GM12892 (cell line): ENCODE measurements around the gene SLC22A1.

Experiments used
- DNase-seq: peaks from one replicate; pipeline ENCODE4 v3.0.0; 2011; ENCODE audit not compliant: insufficient read length
- FAIRE-seq: peaks from 2 replicates; lab custom pipeline; 2011; peaks lifted over from hg19 to GRCh38; lab: Jason Lieb, UNC
- POLR2A ChIP-seq: IDR thresholded peaks from 2 replicates; pipeline ENCODE4 v1.6.1; 2011; ENCODE audit warnings: low read depth, low read length, control low read depth
- POLR2AphosphoS5 ChIP-seq: IDR thresholded peaks from 2 replicates; pipeline ENCODE4 v1.6.1; 2011; ENCODE audit warnings: low read depth, low read length, control low read depth
- TAF1 ChIP-seq: IDR thresholded peaks from 2 replicates; pipeline ENCODE4 v1.6.1; 2011; ENCODE audit warnings: low read depth, mild to moderate bottlenecking, control low read depth, low read length, borderline replicate concordance

The SLC22A1 gene

GRCh38 chr6:160174681-160175080 is 53.1 kb downstream of the SLC22A1 start:
- FAIRE-seq (no peak), DNase-seq (no peak)
- TF ChIP-seq TAF1: no peak
- no peak for TF ChIP-seq POLR2AphosphoS5
- TF ChIP-seq POLR2A: no peak

- FAIRE-seq: no peak
- DNase-seq: no peak
These were observed 55.6 kb downstream of the SLC22A1 start for GRCh38 chr6:160177220-160177619.

DNA sequence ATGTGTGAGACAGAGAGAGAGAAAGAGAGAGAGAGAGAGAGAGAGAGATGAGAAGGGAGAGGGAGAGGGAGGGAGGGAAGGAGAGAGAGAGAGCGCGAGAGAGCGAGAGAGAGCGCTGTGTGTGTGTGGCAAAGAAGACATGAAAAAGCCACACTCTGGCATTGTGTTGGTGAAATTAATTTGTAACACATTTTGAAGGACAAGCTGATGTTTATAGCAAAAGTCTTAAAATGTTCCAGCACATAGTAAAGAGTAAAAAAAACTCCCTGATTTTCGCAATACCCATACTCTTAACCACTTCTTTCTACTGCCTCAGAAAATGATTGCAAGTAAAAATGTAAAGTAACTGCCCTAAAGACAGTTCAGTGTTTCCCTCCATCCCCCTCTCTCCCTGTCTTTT is 56.7 kb downstream of the SLC22A1 start:
- TF ChIP-seq POLR2AphosphoS5: no peak
- no peak for TF ChIP-seq POLR2A
- no peak for TF ChIP-seq TAF1
- FAIRE-seq (no peak), DNase-seq (no peak)

More at GRCh38 chr6:160177220-160177619, 55.6 kb downstream of the SLC22A1 start:
- TF ChIP-seq POLR2AphosphoS5: no peak
- TF ChIP-seq POLR2A: no peak
- TF ChIP-seq TAF1: no peak

DNA sequence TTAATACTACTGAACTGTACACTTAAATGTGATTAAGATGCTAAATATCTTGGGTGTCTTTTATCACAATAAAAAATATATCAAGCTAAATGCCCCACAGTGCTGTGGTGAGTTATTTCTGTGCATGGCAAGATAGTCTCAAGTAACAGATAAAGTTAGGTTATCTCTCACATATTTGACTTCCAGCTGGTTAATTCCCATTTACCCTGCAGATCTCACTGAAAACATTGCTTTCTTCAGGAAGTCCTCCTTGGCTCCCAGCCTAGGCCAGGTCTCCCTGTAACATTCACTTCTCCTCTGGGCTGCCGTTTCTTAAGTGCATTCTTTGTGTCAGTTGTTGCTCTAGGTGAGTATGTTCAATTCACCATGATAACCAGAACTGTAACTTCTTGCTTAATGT is 59.1 kb downstream of the SLC22A1 start:
- no peak for FAIRE-seq
- TF ChIP-seq TAF1 (no peak), POLR2A (no peak), POLR2AphosphoS5 (no peak)
- no peak for DNase-seq

GRCh38 chr6:160188773-160189172 is 67.2 kb downstream of the SLC22A1 start:
- no peak for FAIRE-seq
- TF ChIP-seq POLR2A (no peak), TAF1 (no peak), POLR2AphosphoS5 (no peak)

GRCh38 chr6:160190081-160190480 is 68.5 kb downstream of the SLC22A1 start:
- FAIRE-seq (no peak), DNase-seq (no peak)
- TF ChIP-seq TAF1 (no peak), POLR2A (no peak), POLR2AphosphoS5 (no peak)

More at GRCh38 chr6:160188773-160189172, 67.2 kb downstream of the SLC22A1 start:
- DNase-seq: no peak

DNA sequence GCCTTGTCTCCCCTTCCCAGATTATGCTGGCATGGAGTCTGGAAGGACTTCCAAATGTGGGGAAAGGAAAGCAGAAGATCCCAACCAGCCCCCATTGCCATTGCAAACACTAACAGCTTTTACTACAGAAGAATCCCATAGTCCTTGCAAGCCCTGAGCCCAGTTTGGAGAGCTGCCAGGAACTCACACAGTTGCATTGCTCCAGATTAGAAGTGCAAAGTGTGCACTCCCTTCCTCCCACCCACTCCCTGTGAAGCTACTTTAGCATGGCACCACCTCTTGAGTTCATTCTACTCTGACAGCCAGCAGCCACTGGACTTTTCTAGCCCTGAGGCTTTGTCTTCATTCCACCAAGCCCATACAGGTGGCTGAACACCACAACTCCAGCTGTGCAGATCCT is 69.4 kb downstream of the SLC22A1 start:
- TF ChIP-seq POLR2AphosphoS5 (no peak), POLR2A (no peak), TAF1 (no peak)
- no peak for DNase-seq

GRCh38 chr6:160192840-160193239 is 71.2 kb downstream of the SLC22A1 start:
- no peak for DNase-seq
- TF ChIP-seq TAF1 (no peak), POLR2AphosphoS5 (no peak), POLR2A (no peak)
- no peak for FAIRE-seq

More for the DNA sequence above, 69.4 kb downstream of the SLC22A1 start:
- no peak for FAIRE-seq

- FAIRE-seq (no peak), DNase-seq (no peak)
- TF ChIP-seq TAF1 (no peak), POLR2AphosphoS5 (no peak), POLR2A (no peak)
These were observed 73.2 kb downstream of the SLC22A1 start for GRCh38 chr6:160194808-160195207.

DNA sequence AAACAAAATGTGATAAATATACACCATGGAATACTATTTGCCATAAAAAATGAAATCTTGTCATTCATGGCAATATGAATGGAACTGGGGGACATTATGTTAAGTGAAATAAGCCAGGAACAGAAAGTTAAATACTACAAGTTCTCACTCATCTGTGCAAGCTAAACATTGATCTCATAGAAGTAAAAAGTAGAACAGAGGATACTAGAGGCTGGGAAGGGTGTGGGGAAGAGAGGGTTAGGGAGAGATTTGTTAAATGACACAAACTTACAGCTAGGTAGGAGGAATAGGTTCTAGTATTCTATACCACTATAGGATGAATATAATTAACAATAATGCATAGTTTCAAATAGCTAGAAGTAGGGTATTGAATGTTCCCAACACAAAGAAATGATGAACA is 76.0 kb downstream of the SLC22A1 start:
- TF ChIP-seq POLR2AphosphoS5 (no peak), POLR2A (no peak), TAF1 (no peak)
- DNase-seq: no peak
- FAIRE-seq: no peak

GRCh38 chr6:160198606-160199211 is 77.1 kb downstream of the SLC22A1 start:
- DNase-seq: no peak
- FAIRE-seq: no peak

DNA sequence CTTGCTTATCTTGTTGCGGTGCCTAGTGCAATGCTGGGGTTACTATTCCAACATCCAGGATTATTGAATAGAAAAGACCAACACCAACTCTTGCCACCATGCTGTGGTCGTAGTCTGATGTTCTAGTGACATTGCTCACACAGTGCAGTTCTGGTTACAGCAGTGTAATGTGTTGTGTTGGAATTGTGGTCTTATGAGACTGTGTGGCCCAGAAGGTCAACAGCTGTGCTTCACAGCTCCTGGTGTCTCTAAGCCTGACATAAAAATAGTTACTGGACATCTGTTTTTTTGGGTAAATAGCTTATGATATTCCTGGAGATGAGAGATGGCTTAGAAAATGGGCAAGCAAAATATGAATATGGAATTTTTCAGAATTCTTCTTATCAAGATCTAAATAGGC is 79.4 kb downstream of the SLC22A1 start:
- FAIRE-seq: no peak

More at GRCh38 chr6:160198606-160199211, 77.1 kb downstream of the SLC22A1 start:
- TF ChIP-seq POLR2A (no peak), POLR2AphosphoS5 (no peak), TAF1 (no peak)

More for the DNA sequence above, 79.4 kb downstream of the SLC22A1 start:
- TF ChIP-seq TAF1 (no peak), POLR2A (no peak), POLR2AphosphoS5 (no peak)
- DNase-seq: no peak
